ENCODE data around the gene NT5C1A.

- TF ChIP-seq CTCF (conservative IDR thresholded peaks at IDR 0.05; ENCODE audit: low read depth, low read length): no peak
- no peak for TF ChIP-seq EZH2 (IDR thresholded peaks at IDR 0.05; ENCODE audit: low read length, unreplicated experiment)
Measured at GRCh38 chr1:39692152-39693074, 20.5 kb upstream of the NT5C1A start.
